Activated CD8-positive, alpha-beta memory T cell treated with anti-CD3 and anti-CD28 coated beads, Interleukin-2, amount 50 U/mL, for 4 hours (primary cell): Measurements from ENCODE around the gene ING5.

ENCODE experiments used
- DNase-seq: peaks from one replicate; pipeline ENCODE4 v3.0.0-alpha.2; 2020

The ING5 gene

DNA sequence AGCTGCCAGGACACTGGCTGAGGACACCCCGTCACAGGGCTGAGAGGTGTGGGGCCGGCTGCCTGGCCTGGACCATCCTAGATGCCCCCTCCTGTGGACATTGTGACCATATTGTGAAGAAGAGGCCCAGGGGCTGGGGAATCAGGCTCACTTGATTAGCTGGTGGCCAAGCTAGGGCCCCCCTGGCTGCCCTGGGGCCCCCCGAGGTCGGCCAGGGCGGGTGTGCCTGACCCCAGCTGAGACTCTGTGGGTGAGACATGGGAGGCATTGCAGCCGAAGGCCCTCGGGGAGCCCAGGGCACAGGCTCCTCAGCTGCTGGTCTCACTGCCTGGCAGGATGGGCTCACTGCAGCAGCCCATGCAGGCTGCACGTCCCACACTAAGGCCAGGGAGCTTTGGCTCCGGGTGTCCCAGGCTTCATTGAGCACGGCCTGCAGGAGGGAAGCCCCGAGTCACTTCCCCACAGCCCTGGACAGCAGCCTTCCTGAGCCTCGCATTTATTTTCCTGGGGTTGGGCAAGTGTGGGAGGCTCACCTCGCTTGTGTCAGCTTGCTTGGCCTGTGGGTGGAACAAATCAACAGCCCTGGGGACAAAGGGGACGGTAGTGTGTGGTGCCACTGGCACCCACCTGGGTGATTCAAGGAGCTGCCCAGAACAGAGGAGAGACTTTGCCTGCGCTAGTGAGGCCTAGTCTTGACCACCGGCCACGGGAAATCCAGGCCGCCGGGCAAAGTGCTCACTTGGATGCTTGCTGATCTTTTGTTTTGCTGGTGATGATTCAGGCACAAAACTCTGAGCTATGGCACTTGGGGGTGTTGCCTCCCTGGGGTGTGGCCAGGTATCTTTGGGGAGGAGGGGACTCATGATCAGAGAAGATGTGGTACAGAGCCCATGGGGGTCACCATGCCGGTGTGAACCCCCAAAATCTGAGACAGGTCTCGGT lies 76.1 kb downstream of the ING5 start:
- DNase-seq, result no peak
